Measurements from ENCODE around the gene SPATS2.
"Not testable (repeated sequence)": the region's sequence is repeated elsewhere in the genome, so short reads cannot be mapped to it uniquely, and the experiment has no call there.

DNA sequence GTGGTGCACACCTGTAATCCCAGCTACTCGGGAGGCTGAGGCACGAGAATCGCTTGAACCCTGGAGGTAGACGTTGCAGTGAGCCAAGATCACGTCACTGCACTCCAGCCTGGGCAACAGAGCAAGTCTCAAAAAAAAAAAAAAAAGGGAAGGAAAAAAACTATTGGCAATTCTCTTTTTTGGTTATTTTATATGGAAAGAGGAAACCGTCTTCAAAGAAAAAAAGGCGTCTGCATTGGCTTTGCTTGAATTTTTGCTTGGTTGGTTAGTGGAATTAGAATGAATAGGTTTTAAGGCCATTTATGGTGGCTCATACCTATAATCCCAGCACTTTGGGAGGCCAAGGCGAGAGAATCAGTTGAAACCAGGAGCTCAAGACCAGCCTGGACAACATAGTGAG lies 142.4 kb downstream of the SPATS2 start:
- not testable (repeated sequence) for TF ChIP-seq CTCF (IDR thresholded peaks at IDR 0.05); ZFX (IDR thresholded peaks at IDR 0.05; ENCODE audit: borderline replicate concordance)
